Measurements from ENCODE around the gene PRR35. TPM values are rescaled to one million over a fixed set of nuclear protein-coding genes. Genes with fewer than 3 reads are reported as not detected.
A peak's percentile ranks its signal among the peaks of the same experiment; 100 is the strongest.

PRR35 gene
- total and polyA plus RNA-seq, 2 donors (not counting 3 experiments of a cell fraction or from before 2014, with no cell fraction given), result not detected

- POLR2A ChIA-PET, result no interaction called here
- H3K4me2 ChIP-seq (ENCODE audit: insufficient read depth, low read length), result peak overlapping the region; percentile 19
- no TSS peak for BruUV-seq (replicated peaks)
- no peaks in the 10 kb centered on the region for H3K9me1 ChIP-seq (replicated peaks; ENCODE audit: control insufficient read depth, extremely low read depth, insufficient read depth, low read length)
- intact Hi-C loops (cut with micrococcal nuclease), result loop anchor here (2.0 to 5.0 kb wide), 2 partner anchors 38 to 196 kb away; no protein-coding TSS in a partner anchor
- H4K20me1 ChIP-seq (replicated peaks; ENCODE audit: control insufficient read depth, extremely low read depth, insufficient read depth, low read length), result no peaks in the 10 kb centered on the region
- peak overlapping the region; percentile 72 for H3K9ac ChIP-seq (replicated peaks; ENCODE audit: extremely low read depth, insufficient read depth, low read length)
- peaks cover 18% of the 10 kb centered on the region for H3K79me2 ChIP-seq (ENCODE audit: control insufficient read depth, insufficient read depth, low read length)
- CTCF ChIA-PET, result interaction anchor here (1.7 kb wide), 1 partner anchor 10 kb away, joined by 5 read pairs; no protein-coding TSS in a partner anchor
- peak overlapping the region; percentile 24 to 77 (median 54) for H3K4me3 ChIP-seq (replicated peaks in 1 of 3; ENCODE audit: insufficient read depth in 1 of 3, low read depth in 1 of 3, low read length in 3 of 3)
- dilution Hi-C loops (cut with MboI; ENCODE audit: extremely low pct_ligation_motif_present, low sequenced_read_pairs), result no loop called here
- FAIRE-seq (peak; percentile 28), DNase-seq (ENCODE audit: low read depth, low spot score) (peak; percentile 69)
- TF ChIP-seq POLR2A (IDR thresholded peaks at IDR 0.05; ENCODE audit: low read depth, low read length) (no peak), EZH2 (IDR thresholded peaks at IDR 0.05; ENCODE audit: borderline replicate concordance, low read depth, low read length, severe bottlenecking) (no peak), CTCF (IDR thresholded peaks at IDR 0.05; ENCODE audit: extremely low read depth in 1 of 2, insufficient read depth in 1 of 2, low read depth in 1 of 2, low read length in 2 of 2) (no peak), MYC (IDR thresholded peaks at IDR 0.05; ENCODE audit: low read depth, low read length) (no peak), JUN (IDR thresholded peaks at IDR 0.05; ENCODE audit: borderline replicate concordance, insufficient read depth, insufficient read length, low read depth) (no peak), FOS (IDR thresholded peaks at IDR 0.05; ENCODE audit: borderline replicate concordance, insufficient read depth, low read length) (no peak), GATA2 (IDR thresholded peaks at IDR 0.05; ENCODE audit: insufficient read depth, insufficient read length, low read depth, low read length) (no peak), POLR2AphosphoS5 (IDR thresholded peaks at IDR 0.05; ENCODE audit: insufficient read depth, low read depth, low read length) (no peak), MAX (IDR thresholded peaks at IDR 0.05; ENCODE audit: insufficient read depth, insufficient read length) (no peak)
- H3K4me1 ChIP-seq (ENCODE audit: control insufficient read depth, extremely low read depth, insufficient read depth, low read length), result peaks cover 16% of the 10 kb centered on the region
- no peaks in the 10 kb centered on the region for H3K9me3 ChIP-seq (replicated peaks; ENCODE audit: control insufficient read depth, insufficient read depth, low read length)
- peak overlapping the region; percentile 68 for H3K27ac ChIP-seq (ENCODE audit: insufficient read depth, low read depth, low read length)
- no peak overlapping the region for H2AFZ ChIP-seq (ENCODE audit: low read depth, low read length)
- H3K36me3 ChIP-seq (ENCODE audit: control insufficient read depth in 2 of 2, extremely low read depth in 1 of 2, insufficient read depth in 2 of 2, low read length in 2 of 2), result peaks cover 0 to 3% of the 10 kb centered on the region in 2 experiments
- H3K27me3 ChIP-seq (ENCODE audit: control insufficient read depth in 2 of 2, insufficient read depth in 2 of 2, low read length in 2 of 2), result no peaks in the 10 kb centered on the region
Measured at GRCh38 chr16:588639-588888, 28.4 kb downstream of the PRR35 start.

Measured in endothelial cell of umbilical vein (primary cell).